Measurements from ENCODE around the gene RYR2.

Gene RYR2

GRCh38 chr1:237749122-237749521 is 707.1 kb downstream of the RYR2 start:
- in situ Hi-C loops (cut with HindIII; ENCODE audit: low pct_ligation_motif_present, low pct_unique_long_range_greater_than_20kb, low sequenced_read_pairs): no loop called here
- DNase-seq: no peak

DNA sequence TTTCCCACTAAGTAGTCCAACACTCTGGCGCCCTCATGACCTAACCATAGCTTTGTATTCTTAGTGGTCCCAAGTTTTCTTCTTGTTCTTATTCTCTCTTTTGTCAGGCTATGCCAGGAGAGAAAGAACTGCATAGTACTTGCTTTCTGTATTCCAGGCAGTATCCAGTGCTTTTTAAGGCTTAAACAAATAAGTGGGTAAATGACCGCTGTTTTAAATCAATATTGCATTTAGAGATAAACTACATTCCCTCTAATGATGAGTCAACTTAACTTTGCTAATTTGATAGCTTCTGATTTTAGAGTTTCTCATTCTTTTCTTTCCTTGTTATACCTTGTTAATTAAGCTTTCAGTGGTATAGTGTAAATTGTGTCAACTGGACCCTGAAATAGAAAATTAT is 709.1 kb downstream of the RYR2 start:
- in situ Hi-C loops (cut with HindIII; ENCODE audit: low pct_ligation_motif_present, low pct_unique_long_range_greater_than_20kb, low sequenced_read_pairs): no loop called here
- no peak for DNase-seq

GRCh38 chr1:237754627-237755026 is 712.6 kb downstream of the RYR2 start:
- no peak for DNase-seq
- in situ Hi-C loops (cut with HindIII; ENCODE audit: low pct_ligation_motif_present, low pct_unique_long_range_greater_than_20kb, low sequenced_read_pairs): no loop called here

DNA sequence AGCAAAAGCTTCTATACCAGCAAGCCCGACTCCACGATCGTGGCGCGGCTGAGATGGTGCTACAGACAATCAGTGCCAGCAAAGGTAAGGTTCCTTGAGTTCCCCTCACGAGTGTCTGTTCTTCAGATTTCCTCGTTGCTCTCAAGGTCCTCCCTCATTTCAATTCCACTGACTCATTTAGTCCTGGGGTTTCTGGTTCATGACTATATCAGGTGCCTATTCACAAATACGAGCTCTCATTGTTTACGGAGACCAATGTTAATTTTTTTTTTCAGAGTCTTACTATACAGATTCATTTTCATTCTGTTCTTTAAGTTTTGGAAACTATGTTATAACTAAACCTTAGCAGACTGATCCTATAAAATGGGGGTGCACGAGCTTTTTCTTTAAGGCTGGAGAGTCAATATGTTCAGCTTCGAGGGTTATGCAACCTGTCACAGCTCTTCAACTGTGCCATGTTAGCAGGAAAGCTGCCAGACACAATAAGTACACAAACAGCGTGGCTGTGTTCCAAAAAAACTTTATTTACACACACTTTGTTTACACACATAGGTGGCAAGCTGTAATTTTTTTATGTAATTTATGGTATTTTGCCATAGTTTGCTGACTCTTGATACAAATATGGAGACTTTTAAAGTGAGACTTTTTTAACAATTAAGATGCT is 714.5 kb downstream of the RYR2 start:
- DNase-seq: no peak
- in situ Hi-C loops (cut with HindIII; ENCODE audit: low pct_ligation_motif_present, low pct_unique_long_range_greater_than_20kb, low sequenced_read_pairs): no loop called here

DNA sequence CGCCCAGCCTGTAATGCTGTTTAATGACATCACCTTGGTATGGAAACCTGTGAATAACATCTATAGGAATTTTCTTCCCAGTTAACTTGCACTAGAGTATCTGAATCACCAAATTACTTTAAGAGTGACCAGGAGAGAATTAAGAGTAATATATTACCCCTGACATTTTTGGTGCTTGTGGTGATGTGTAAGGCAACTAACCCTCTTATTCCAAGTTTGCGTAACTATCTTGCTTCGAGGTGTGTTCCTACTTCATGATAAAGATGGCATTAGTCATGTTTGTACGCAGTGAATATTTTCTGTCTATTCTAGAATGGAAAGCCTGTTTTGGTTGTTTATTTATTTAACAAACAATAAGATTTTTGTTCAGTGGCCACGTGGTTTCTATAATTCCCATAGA is 717.4 kb downstream of the RYR2 start:
- DNase-seq: no peak
- in situ Hi-C loops (cut with HindIII; ENCODE audit: low pct_ligation_motif_present, low pct_unique_long_range_greater_than_20kb, low sequenced_read_pairs): no loop called here

GRCh38 chr1:237760951-237761350 is 719.0 kb downstream of the RYR2 start:
- in situ Hi-C loops (cut with HindIII; ENCODE audit: low pct_ligation_motif_present, low pct_unique_long_range_greater_than_20kb, low sequenced_read_pairs): no loop called here

DNA sequence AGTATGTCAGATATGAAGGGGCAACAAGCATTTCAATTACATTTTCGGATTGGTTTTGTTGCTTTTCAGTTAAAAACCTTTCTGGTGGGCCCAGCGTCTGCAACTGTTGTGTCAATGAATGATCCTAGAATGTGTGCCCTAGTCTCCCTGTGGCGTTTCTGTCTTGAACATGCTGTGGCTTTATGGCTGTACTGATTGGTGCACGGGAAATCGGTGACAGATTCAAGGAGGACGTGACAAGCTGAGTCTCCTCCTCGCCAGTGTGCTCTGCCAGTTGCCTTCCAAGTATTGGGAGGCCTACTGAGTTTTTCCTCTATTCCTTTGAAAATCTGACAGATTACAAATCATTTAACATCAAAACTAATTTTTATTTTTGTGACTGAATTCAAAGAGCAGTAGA is 721.2 kb downstream of the RYR2 start:
- in situ Hi-C loops (cut with HindIII; ENCODE audit: low pct_ligation_motif_present, low pct_unique_long_range_greater_than_20kb, low sequenced_read_pairs): no loop called here
- DNase-seq: no peak

More at GRCh38 chr1:237760951-237761350, 719.0 kb downstream of the RYR2 start:
- DNase-seq: no peak

DNA sequence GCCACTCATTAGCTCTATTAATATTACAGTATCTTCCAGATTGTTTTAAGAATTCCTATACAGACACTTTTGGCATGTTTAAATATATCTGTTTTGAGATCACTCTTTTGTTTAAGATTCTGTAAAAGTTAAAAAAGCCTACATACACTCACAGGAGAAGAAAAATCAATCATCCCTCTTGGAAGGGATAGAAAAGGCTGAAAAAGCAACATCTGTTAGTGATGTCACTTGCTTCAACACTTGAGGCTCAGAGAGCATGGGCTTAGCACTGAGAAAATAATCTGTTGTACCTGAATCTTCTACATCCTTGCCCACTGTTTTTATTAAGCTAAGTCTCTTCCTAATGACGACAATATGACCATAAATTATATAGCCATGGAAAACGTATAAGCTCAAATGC is 721.8 kb downstream of the RYR2 start:
- in situ Hi-C loops (cut with HindIII; ENCODE audit: low pct_ligation_motif_present, low pct_unique_long_range_greater_than_20kb, low sequenced_read_pairs): no loop called here
- no peak for DNase-seq

- DNase-seq: no peak
- in situ Hi-C loops (cut with HindIII; ENCODE audit: low pct_ligation_motif_present, low pct_unique_long_range_greater_than_20kb, low sequenced_read_pairs): no loop called here
Observed at GRCh38 chr1:237769916-237770315, 727.9 kb downstream of the RYR2 start.

GRCh38 chr1:237772009-237772408 is 730.0 kb downstream of the RYR2 start:
- DNase-seq: no peak
- in situ Hi-C loops (cut with HindIII; ENCODE audit: low pct_ligation_motif_present, low pct_unique_long_range_greater_than_20kb, low sequenced_read_pairs): no loop called here

DNA sequence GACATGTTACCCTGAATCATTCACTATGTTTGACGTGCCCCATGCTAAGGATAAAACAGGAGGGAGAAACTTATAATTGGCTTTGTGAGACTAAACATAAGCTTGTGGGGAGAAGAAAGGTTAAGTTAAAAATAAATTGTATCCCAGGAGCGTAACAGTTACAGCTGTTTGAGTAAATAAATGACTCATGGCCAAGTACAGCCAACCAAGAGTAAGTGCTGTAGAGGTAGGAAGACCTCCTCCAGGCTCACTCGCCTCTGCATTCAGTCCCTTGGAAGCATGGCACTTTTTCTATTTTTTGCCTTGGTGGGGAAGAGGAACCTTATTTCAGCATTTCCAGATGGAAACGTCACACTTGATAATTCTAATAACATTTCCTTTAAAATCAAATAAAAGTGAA is 732.3 kb downstream of the RYR2 start:
- DNase-seq: no peak
- in situ Hi-C loops (cut with HindIII; ENCODE audit: low pct_ligation_motif_present, low pct_unique_long_range_greater_than_20kb, low sequenced_read_pairs): no loop called here

- DNase-seq: no peak
- in situ Hi-C loops (cut with HindIII; ENCODE audit: low pct_ligation_motif_present, low pct_unique_long_range_greater_than_20kb, low sequenced_read_pairs): no loop called here
Observed at GRCh38 chr1:237779356-237779755, 737.4 kb downstream of the RYR2 start.

- in situ Hi-C loops (cut with HindIII; ENCODE audit: low pct_ligation_motif_present, low pct_unique_long_range_greater_than_20kb, low sequenced_read_pairs): no loop called here
Observed at GRCh38 chr1:237786066-237786719, 744.2 kb downstream of the RYR2 start.

DNA sequence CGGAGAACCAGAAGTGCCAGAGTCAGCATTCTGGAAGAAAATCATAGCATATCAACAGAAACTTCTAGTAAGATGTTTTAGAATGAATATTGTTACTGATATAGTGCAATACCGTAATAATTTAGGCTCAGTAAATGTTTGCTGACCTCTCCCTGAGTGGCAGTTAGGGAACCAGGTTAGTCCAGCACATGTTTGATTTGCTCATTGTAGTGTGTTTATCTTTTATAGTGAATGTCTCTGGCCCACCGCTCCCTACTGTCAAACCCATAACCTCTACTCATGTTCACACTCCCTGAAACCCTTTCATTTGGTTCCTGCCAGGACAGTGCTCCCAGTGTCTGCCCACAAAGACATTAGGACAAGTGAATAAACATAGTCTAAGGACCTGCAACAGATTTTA is 746.1 kb downstream of the RYR2 start:
- DNase-seq: no peak
- in situ Hi-C loops (cut with HindIII; ENCODE audit: low pct_ligation_motif_present, low pct_unique_long_range_greater_than_20kb, low sequenced_read_pairs): no loop called here

More at GRCh38 chr1:237786066-237786719, 744.2 kb downstream of the RYR2 start:
- DNase-seq: no peak

GRCh38 chr1:237789619-237790018 is 747.6 kb downstream of the RYR2 start:
- no peak for DNase-seq
- in situ Hi-C loops (cut with HindIII; ENCODE audit: low pct_ligation_motif_present, low pct_unique_long_range_greater_than_20kb, low sequenced_read_pairs): no loop called here

GRCh38 chr1:237791592-237791991 is 749.6 kb downstream of the RYR2 start:
- in situ Hi-C loops (cut with HindIII; ENCODE audit: low pct_ligation_motif_present, low pct_unique_long_range_greater_than_20kb, low sequenced_read_pairs): no loop called here
- DNase-seq: no peak

DNA sequence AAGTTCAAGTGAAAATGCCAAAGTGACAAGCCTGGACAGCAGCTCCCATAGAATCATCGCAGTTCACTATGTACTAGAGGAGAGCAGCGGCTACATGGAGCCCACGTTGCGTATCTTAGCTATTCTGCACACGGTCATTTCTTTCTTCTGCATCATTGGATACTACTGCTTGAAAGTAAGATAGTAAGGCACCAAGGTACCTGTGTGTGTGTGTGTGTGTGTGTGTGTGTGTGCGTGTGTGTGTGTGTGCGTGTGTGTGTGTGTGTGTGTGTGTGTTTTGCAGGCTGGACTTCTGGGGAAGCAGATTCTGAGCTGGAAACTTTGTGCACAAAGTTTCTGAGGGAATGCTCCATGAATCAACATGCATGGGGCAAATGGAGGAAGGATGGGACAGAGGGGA is 750.2 kb downstream of the RYR2 start:
- in situ Hi-C loops (cut with HindIII; ENCODE audit: low pct_ligation_motif_present, low pct_unique_long_range_greater_than_20kb, low sequenced_read_pairs): no loop called here

DNA sequence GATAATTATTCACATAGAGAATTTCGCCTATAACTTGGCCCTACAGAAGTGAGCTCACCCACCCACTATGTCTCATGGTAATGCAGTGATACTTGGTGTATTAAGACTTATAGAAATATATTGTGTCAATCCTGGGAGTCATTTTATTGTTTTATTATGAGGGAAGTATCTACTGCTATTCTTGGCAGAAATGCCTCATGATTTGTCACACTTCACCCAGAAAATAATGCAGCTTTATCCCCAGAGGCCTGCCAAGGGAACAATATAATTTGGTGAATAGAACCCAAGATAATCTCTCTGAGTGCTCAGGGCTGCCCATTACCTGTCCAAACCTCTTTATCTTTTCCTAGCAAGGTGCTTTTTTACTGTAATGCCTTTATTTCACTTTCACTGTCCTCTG is 750.7 kb downstream of the RYR2 start:
- in situ Hi-C loops (cut with HindIII; ENCODE audit: low pct_ligation_motif_present, low pct_unique_long_range_greater_than_20kb, low sequenced_read_pairs): no loop called here
- no peak for DNase-seq

More for the DNA sequence above, 750.2 kb downstream of the RYR2 start:
- no peak for DNase-seq

DNA sequence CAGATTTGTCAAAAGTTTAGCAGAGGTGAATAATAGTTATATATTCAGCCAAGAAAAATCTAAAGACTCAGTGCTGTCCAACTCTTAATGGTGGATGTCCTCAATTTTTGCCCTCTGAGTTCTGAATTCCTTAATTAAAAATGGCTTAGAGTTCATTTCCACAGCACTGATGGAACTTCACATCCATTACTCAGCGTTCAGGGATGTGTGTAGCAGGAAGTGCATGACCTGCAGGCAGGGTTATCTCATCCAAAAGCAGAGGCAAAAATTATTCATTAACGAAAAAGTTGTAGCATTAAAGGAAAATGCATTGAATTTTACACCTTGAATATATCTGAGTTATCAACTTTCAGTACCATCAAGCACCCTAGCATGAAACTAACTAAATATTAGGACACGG is 752.1 kb downstream of the RYR2 start:
- DNase-seq: peak; percentile 57
- in situ Hi-C loops (cut with HindIII; ENCODE audit: low pct_ligation_motif_present, low pct_unique_long_range_greater_than_20kb, low sequenced_read_pairs): no loop called here

- DNase-seq: no peak
- in situ Hi-C loops (cut with HindIII; ENCODE audit: low pct_ligation_motif_present, low pct_unique_long_range_greater_than_20kb, low sequenced_read_pairs): no loop called here
Observed at GRCh38 chr1:237795558-237795957, 753.6 kb downstream of the RYR2 start.
